Measurements from ENCODE around the gene SRPK1.
"Not testable (repeated sequence)": the region's sequence is repeated elsewhere in the genome, so short reads cannot be mapped to it uniquely, and the experiment has no call there.

SRPK1 gene

DNA sequence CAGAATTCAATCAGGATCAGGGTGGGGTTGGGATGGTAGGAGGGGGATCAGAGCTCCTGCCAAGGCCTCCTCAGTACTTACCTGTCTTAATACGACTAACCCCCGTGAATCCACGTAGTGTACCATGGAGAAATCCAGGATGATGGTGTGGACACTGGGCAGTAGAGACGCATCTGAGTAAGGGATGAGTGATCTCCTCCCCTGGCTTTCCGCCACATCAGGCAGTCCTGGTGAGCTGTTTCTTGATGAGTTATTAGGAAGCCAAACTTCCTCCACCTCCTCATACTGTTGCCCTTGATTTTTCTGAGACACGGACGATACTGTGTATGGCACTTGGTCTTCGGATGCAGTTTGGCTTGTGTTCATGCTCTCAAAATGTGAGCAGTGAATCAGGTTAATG, 34.2 kb upstream of the SRPK1 start:
- no peak overlapping the region for H3K4me3 ChIP-seq (ENCODE audit: insufficient read depth, low read depth, low read length)
- no peaks in the 10 kb centered on the region for H3K4me1 ChIP-seq (ENCODE audit: control insufficient read depth, insufficient read depth, low read length)
- WGBS, 2 experiments, result 94 to 97% methylated on average over 8 of the region's 8 CpGs
- H3K27ac ChIP-seq (ENCODE audit: insufficient read depth, low read depth, low read length, poor library complexity, severe bottlenecking), result no peak overlapping the region
- no peaks in the 10 kb centered on the region for H3K36me3 ChIP-seq (ENCODE audit: control insufficient read depth, insufficient read depth, low read length)
- H3K27me3 ChIP-seq (ENCODE audit: control insufficient read depth, insufficient read depth, low read length, poor library complexity, severe bottlenecking), result no peaks in the 10 kb centered on the region
- no peaks in the 10 kb centered on the region for H3K9me3 ChIP-seq (ENCODE audit: control insufficient read depth, low read length)

DNA sequence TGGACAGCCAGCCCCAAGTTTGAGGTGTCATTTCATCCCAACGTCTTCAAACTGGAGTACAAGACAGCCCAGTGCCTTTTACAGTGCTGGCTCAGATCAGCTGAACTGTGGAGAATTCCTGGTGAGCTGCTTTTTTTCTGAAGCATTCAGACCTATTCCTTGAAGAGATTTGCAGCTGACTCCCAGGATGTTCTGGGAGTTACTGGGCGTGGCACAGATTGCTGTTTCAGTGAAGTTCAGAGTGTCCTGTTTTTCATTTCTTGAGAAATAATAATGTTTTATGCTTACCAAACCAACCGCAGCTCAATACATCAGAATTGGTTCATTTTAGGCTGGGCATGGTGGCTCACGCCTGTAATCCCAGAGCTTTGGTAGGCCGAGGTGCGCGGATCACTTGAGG, 33.4 kb upstream of the SRPK1 start:
- H3K27ac ChIP-seq (ENCODE audit: insufficient read depth, low read depth, low read length, poor library complexity, severe bottlenecking), result no peak overlapping the region
- WGBS, 2 experiments, result 86 to 92% methylated on average over 7 of the region's 7 CpGs
- no peaks in the 10 kb centered on the region for H3K4me1 ChIP-seq (ENCODE audit: control insufficient read depth, insufficient read depth, low read length)
- no peaks in the 10 kb centered on the region for H3K9me3 ChIP-seq (ENCODE audit: control insufficient read depth, low read length)
- no peaks in the 10 kb centered on the region for H3K36me3 ChIP-seq (ENCODE audit: control insufficient read depth, insufficient read depth, low read length)
- H3K4me3 ChIP-seq (ENCODE audit: insufficient read depth, low read depth, low read length), result no peak overlapping the region
- H3K27me3 ChIP-seq (ENCODE audit: control insufficient read depth, insufficient read depth, low read length, poor library complexity, severe bottlenecking), result no peaks in the 10 kb centered on the region

DNA sequence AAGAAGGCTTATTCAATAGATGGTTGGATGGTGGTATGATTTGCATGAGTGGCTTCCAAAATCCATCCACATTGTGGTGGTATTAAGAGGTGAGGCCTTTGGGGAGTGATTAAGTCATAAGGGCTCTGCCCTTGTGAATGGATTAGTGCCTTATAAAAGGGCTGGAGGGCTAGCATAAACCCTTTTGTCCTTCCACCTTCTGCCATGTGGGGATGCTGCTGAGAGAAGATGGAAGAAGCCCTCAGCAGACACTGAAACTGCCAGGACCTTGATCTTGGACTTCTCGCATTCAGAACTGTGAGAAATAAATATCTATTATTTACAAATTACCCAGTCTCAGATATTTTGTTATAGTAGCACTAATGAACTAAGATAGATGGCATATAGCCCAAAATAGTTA, 27.8 kb upstream of the SRPK1 start:
- Histone ChIP-seq H3K4me3 (ENCODE audit: insufficient read depth, low read depth, low read length) (no peak overlapping the region), H3K9me3 (ENCODE audit: control insufficient read depth, low read length) (no peaks in the 10 kb centered on the region), H3K27me3 (ENCODE audit: control insufficient read depth, insufficient read depth, low read length, poor library complexity, severe bottlenecking) (no peaks in the 10 kb centered on the region), H3K36me3 (ENCODE audit: control insufficient read depth, insufficient read depth, low read length) (no peaks in the 10 kb centered on the region), H3K27ac (ENCODE audit: insufficient read depth, low read depth, low read length, poor library complexity, severe bottlenecking) (no peak overlapping the region), H3K4me1 (ENCODE audit: control insufficient read depth, insufficient read depth, low read length) (no peaks in the 10 kb centered on the region)
- 100% methylated on average over 1 of the region's 1 CpG for WGBS, 2 experiments

DNA sequence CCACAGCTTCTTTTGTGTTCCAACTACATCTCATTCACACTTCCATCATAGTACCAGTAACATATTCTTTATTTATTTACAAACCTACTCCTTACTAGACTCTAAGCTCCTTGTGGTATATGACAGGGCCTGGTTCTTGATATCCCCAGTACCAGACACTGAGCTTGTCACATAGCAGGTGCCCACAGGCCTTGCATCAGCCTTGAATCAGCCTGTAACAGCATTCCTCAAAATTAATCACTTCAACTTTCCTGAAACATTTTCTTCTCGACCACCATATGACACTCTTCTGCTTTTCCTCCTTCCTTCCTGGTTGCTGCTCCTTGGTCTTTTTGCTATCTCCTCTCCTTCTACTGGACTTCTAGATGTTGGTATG, 24.7 kb upstream of the SRPK1 start:
- no peak overlapping the region for H3K4me3 ChIP-seq (ENCODE audit: insufficient read depth, low read depth, low read length)
- no peaks in the 10 kb centered on the region for H3K27me3 ChIP-seq (ENCODE audit: control insufficient read depth, insufficient read depth, low read length, poor library complexity, severe bottlenecking)
- no peak overlapping the region for H3K27ac ChIP-seq (ENCODE audit: insufficient read depth, low read depth, low read length, poor library complexity, severe bottlenecking)
- H3K9me3 ChIP-seq (ENCODE audit: control insufficient read depth, low read length), result no peaks in the 10 kb centered on the region
- H3K4me1 ChIP-seq (ENCODE audit: control insufficient read depth, insufficient read depth, low read length), result no peaks in the 10 kb centered on the region
- 87 to 89% methylated on average over 1 of the region's 1 CpG for WGBS, 2 experiments
- H3K36me3 ChIP-seq (ENCODE audit: control insufficient read depth, insufficient read depth, low read length), result no peaks in the 10 kb centered on the region

DNA sequence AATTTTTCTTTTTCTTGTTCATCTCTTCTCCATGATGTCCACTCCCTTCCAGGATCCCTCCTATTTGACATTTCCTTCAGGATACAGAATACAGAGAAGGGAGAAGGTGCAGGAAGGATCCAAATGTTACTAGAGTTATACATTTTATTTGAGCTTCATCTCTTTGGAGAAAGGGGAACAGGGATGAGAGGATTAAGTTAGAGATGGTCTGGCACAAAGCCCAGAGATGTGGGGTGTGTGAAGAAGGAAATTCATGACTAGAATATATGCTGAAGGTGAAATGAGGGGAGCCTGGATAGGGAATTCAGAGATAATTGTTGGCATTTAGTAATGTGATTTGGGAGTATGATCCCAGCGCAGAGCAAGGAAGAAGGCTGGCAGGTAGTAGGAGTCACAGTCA, 22.5 kb upstream of the SRPK1 start:
- no peaks in the 10 kb centered on the region for H3K36me3 ChIP-seq (ENCODE audit: control insufficient read depth, insufficient read depth, low read length)
- H3K9me3 ChIP-seq (ENCODE audit: control insufficient read depth, low read length), result no peaks in the 10 kb centered on the region
- WGBS, 2 experiments, result 97 to 100% methylated on average over 1 of the region's 1 CpG
- H3K4me1 ChIP-seq (ENCODE audit: control insufficient read depth, insufficient read depth, low read length), result no peaks in the 10 kb centered on the region
- no peak overlapping the region for H3K4me3 ChIP-seq (ENCODE audit: insufficient read depth, low read depth, low read length)
- H3K27me3 ChIP-seq (ENCODE audit: control insufficient read depth, insufficient read depth, low read length, poor library complexity, severe bottlenecking), result no peaks in the 10 kb centered on the region
- no peak overlapping the region for H3K27ac ChIP-seq (ENCODE audit: insufficient read depth, low read depth, low read length, poor library complexity, severe bottlenecking)

DNA sequence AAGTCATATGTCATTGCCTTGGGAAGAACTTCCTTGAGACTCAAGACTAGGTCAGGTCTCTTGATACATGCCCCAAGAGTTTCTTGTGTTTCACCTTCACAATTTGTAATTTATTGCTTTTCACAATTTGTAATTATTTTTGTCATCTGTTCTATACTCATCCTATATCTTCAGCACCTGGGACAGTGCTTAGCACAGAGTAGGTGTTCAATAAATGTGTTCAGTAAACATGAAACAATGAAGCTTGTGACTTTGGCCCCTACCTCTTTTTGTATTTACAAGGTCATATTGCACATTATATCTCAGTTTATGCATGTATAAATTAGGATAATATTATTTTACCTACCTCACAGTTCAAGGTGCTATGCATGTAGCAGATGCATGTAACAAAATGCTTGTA, 21.5 kb upstream of the SRPK1 start:
- no peak overlapping the region for H3K4me3 ChIP-seq (ENCODE audit: insufficient read depth, low read depth, low read length)
- H3K9me3 ChIP-seq (ENCODE audit: control insufficient read depth, low read length), result no peaks in the 10 kb centered on the region
- H3K27ac ChIP-seq (ENCODE audit: insufficient read depth, low read depth, low read length, poor library complexity, severe bottlenecking), result no peak overlapping the region

DNA sequence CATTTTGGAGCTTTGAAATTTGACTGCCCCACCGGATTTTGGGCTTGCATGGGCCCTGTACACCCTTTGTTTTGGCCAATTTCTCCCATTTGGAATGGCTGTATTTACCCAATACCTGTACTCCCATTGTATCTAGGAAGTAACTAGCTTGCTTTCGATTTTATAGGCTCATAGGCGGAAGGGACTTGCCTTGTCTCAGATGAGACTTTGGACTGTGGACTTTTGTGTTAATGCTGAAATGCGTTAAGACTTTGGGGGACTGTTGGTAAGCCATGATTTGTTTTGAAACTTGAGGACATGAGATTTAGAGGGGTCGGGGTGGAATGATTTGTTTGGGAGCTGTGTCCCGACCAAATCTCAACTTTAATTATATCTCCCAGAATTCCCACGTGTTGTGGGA, 20.3 kb upstream of the SRPK1 start:
- WGBS, 2 experiments, result 90 to 93% methylated on average over 7 of the region's 7 CpGs
- not testable (repeated sequence) for H3K27ac ChIP-seq (ENCODE audit: insufficient read depth, low read depth, low read length, poor library complexity, severe bottlenecking); H3K36me3 ChIP-seq (ENCODE audit: control insufficient read depth, insufficient read depth, low read length); H3K9me3 ChIP-seq (ENCODE audit: control insufficient read depth, low read length); H3K4me3 ChIP-seq (ENCODE audit: insufficient read depth, low read depth, low read length); H3K4me1 ChIP-seq (ENCODE audit: control insufficient read depth, insufficient read depth, low read length); H3K27me3 ChIP-seq (ENCODE audit: control insufficient read depth, insufficient read depth, low read length, poor library complexity, severe bottlenecking)

More for the DNA sequence above, 21.5 kb upstream of the SRPK1 start:
- Histone ChIP-seq H3K27me3 (ENCODE audit: control insufficient read depth, insufficient read depth, low read length, poor library complexity, severe bottlenecking) (no peaks in the 10 kb centered on the region), H3K36me3 (ENCODE audit: control insufficient read depth, insufficient read depth, low read length) (no peaks in the 10 kb centered on the region), H3K4me1 (ENCODE audit: control insufficient read depth, insufficient read depth, low read length) (no peaks in the 10 kb centered on the region)

DNA sequence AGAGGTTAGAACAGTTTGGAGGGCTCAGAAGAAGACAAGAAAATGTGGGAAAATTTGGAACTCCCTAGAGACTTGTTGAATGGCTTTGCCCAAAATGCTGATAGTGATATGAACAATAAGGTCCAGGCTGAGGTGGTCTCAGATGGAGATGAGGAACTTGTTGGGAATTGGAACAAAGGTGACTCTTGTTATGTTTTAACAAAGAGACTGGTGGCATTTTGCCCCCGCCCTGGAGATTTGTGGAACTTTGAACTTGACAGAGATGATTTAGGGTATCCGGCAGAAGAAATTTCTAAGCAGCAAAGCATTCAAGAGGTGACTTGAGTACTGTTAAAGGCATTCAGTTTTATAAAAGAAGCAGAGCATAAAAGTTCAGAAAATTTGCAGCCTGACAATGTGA, 19.1 kb upstream of the SRPK1 start:
- H3K9me3 ChIP-seq (ENCODE audit: control insufficient read depth, low read length); H3K27me3 ChIP-seq (ENCODE audit: control insufficient read depth, insufficient read depth, low read length, poor library complexity, severe bottlenecking); H3K4me1 ChIP-seq (ENCODE audit: control insufficient read depth, insufficient read depth, low read length); H3K36me3 ChIP-seq (ENCODE audit: control insufficient read depth, insufficient read depth, low read length); H3K4me3 ChIP-seq (ENCODE audit: insufficient read depth, low read depth, low read length); H3K27ac ChIP-seq (ENCODE audit: insufficient read depth, low read depth, low read length, poor library complexity, severe bottlenecking): not testable (repeated sequence)
- 90 to 93% methylated on average over 2 of the region's 2 CpGs for whole genome bisulfite sequencing, 2 experiments

DNA sequence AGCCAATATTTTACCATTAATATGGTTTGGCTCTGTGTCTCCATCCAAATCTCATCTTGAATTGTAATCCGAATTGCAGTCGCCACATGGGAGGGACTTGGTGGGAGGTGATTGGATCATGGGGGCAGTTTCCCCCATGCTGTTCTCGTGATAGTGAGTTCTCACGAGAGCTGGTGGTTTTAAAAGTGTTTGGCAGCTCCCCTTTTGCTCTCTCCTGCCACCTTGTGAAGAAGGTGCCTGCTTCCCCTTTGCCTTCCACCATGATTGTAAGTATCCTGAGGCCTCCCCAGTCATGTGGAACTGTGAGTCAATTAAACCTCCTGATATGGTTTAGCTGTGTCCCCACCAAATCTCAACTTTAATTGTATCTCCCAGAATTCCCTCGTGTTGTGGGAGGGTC, 18.4 kb upstream of the SRPK1 start:
- not testable (repeated sequence) for H3K9me3 ChIP-seq (ENCODE audit: control insufficient read depth, low read length); H3K36me3 ChIP-seq (ENCODE audit: control insufficient read depth, insufficient read depth, low read length); H3K4me1 ChIP-seq (ENCODE audit: control insufficient read depth, insufficient read depth, low read length); H3K27ac ChIP-seq (ENCODE audit: insufficient read depth, low read depth, low read length, poor library complexity, severe bottlenecking); H3K4me3 ChIP-seq (ENCODE audit: insufficient read depth, low read depth, low read length); H3K27me3 ChIP-seq (ENCODE audit: control insufficient read depth, insufficient read depth, low read length, poor library complexity, severe bottlenecking)
- 89 to 91% methylated on average over 5 of the region's 5 CpGs for WGBS, 2 experiments

DNA sequence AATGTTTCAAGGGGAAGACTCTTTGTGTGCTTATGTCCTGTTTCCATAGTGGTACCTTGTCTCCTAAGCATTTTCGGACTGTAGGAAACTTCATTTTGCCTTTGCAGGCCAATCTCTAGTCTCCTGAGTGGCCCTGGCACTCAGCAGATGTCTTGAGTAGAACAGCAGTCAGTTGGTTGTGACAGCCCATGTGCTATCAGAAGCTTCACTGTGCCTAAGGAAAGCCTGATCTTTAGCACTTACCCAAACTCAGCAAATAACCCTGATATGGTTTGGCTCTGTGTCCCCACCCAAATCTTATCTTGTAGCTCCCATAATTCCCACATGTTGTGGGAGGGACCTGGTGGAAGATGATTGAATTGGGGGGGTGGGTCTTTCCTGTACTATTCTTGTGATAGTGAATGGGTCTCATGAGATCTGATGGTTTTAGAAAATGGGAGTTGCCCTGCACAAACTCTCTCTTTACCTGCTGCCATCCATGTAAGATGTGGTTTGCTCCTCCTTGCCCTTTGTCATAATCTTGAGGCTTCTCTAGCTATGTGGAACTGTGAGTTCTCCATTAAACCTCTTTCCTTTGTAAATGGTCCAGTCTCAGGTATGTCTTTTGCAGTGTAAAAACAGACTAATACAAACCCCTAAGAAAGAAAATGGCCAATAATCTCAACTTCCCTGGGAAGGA, 15.9 kb upstream of the SRPK1 start:
- no peaks in the 10 kb centered on the region for H3K36me3 ChIP-seq (ENCODE audit: control insufficient read depth, insufficient read depth, low read length)
- 86 to 89% methylated on average over 1 of the region's 1 CpG for WGBS, 2 experiments

DNA sequence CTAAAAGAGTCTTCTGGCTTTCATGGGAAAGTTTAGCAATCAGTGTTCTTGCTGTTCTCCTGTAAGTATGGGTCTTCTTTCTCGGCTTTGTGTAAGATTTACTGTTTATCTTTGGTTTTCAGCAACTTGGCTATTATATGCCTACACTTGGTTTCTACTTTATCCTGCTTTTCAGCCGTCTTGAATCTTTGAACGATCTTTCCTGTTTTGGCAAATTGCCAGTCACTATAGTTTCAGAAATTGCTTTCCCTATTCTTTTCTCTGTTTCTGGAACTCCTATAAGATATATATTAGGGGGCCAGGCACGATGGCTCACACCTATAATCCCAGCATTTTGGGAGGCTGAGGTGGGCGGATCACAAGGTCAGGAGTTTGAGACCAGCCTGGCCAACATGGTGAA, 14.6 kb upstream of the SRPK1 start:
- Histone ChIP-seq H3K9me3 (ENCODE audit: control insufficient read depth, low read length) (no peaks in the 10 kb centered on the region), H3K27ac (ENCODE audit: insufficient read depth, low read depth, low read length, poor library complexity, severe bottlenecking) (no peak overlapping the region), H3K4me3 (ENCODE audit: insufficient read depth, low read depth, low read length) (no peak overlapping the region), H3K27me3 (ENCODE audit: control insufficient read depth, insufficient read depth, low read length, poor library complexity, severe bottlenecking) (peaks cover 4% of the 10 kb centered on the region), H3K4me1 (ENCODE audit: control insufficient read depth, insufficient read depth, low read length) (no peaks in the 10 kb centered on the region), H3K36me3 (ENCODE audit: control insufficient read depth, insufficient read depth, low read length) (no peaks in the 10 kb centered on the region)
- 83 to 92% methylated on average over 5 of the region's 5 CpGs for WGBS, 2 experiments

More for the DNA sequence above, 15.9 kb upstream of the SRPK1 start:
- H3K9me3 ChIP-seq (ENCODE audit: control insufficient read depth, low read length), result no peaks in the 10 kb centered on the region
- no peak overlapping the region for H3K27ac ChIP-seq (ENCODE audit: insufficient read depth, low read depth, low read length, poor library complexity, severe bottlenecking)
- H3K27me3 ChIP-seq (ENCODE audit: control insufficient read depth, insufficient read depth, low read length, poor library complexity, severe bottlenecking), result no peaks in the 10 kb centered on the region
- H3K4me1 ChIP-seq (ENCODE audit: control insufficient read depth, insufficient read depth, low read length), result no peaks in the 10 kb centered on the region
- H3K4me3 ChIP-seq (ENCODE audit: insufficient read depth, low read depth, low read length), result no peak overlapping the region
